Activated T-helper 1 cell treated with anti-CD3 and anti-CD28 coated beads, Interleukin-2, amount 50 U/mL, for 16 hours (primary cell): ENCODE data around the gene PPP4R1.

ENCODE experiments used
- DNase-seq, 2 donors: peaks; one replicate each; pipeline ENCODE4 v3.0.0-alpha.2; 2020; ENCODE audit warnings: low read depth in 1 of 2, low spot score in 1 of 2

PPP4R1 gene

GRCh38 chr18:9516437-9517064 is 97.8 kb downstream of the PPP4R1 start:
- no peak for DNase-seq

GRCh38 chr18:9513971-9514512 is 100.3 kb downstream of the PPP4R1 start:
- DNase-seq, result no peak

- no peak for DNase-seq
Observed at GRCh38 chr18:9508446-9509025, 105.8 kb downstream of the PPP4R1 start.

- no peak for DNase-seq
Observed at GRCh38 chr18:9507565-9508088, 106.7 kb downstream of the PPP4R1 start.

GRCh38 chr18:9506046-9506792 is 108.1 kb downstream of the PPP4R1 start:
- DNase-seq, result no peak
